GM21723 (cell line): Measurements from ENCODE around the gene VANGL2.

Experiments used
- ATAC-seq: cut with Tn5 transposase; IDR thresholded peaks from one replicate; pipeline ENCODE4 v1.9.1; 2021; ENCODE audit warnings: mild to moderate bottlenecking, moderate library complexity; ENCODE audit not compliant: unreplicated experiment

Gene VANGL2

GRCh38 chr1:160400223-160400645 is at the start of gene VANGL2:
TSS of gene VANGL2 (plus strand) at chr1:160400564. CDS start at chr1:160415838, 15,274 bp downstream.
- ATAC-seq, result no peak

- no peak for ATAC-seq
Measured at GRCh38 chr1:160351629-160352028, 48.7 kb upstream of the VANGL2 start.

- ATAC-seq, result no peak
Measured at GRCh38 chr1:160352555-160352954, 47.8 kb upstream of the VANGL2 start.

- ATAC-seq, result no peak
Measured at GRCh38 chr1:160353223-160353622, 47.1 kb upstream of the VANGL2 start.

- no peak for ATAC-seq
Measured at GRCh38 chr1:160354388-160354985, 45.9 kb upstream of the VANGL2 start.

- ATAC-seq, result no peak
Measured at GRCh38 chr1:160357286-160358002, 42.9 kb upstream of the VANGL2 start.

- no peak for ATAC-seq
Measured at GRCh38 chr1:160358073-160358472, 42.3 kb upstream of the VANGL2 start.

- no peak for ATAC-seq
Measured at GRCh38 chr1:160359559-160360226, 40.7 kb upstream of the VANGL2 start.

GRCh38 chr1:160360227-160360695 is 40.1 kb upstream of the VANGL2 start:
- no peak for ATAC-seq

- ATAC-seq, result no peak
Measured at GRCh38 chr1:160361199-160361598, 39.2 kb upstream of the VANGL2 start.

GRCh38 chr1:160361814-160362167 is 38.6 kb upstream of the VANGL2 start:
- ATAC-seq, result no peak

- no peak for ATAC-seq
Measured at GRCh38 chr1:160362168-160362957, 38.0 kb upstream of the VANGL2 start.

- no peak for ATAC-seq
Measured at GRCh38 chr1:160363010-160363409, 37.4 kb upstream of the VANGL2 start.

- ATAC-seq, result no peak
Measured at GRCh38 chr1:160363951-160364735, 36.2 kb upstream of the VANGL2 start.

- ATAC-seq, result no peak
Measured at GRCh38 chr1:160365325-160365724, 35.0 kb upstream of the VANGL2 start.

GRCh38 chr1:160366731-160367515 is 33.4 kb upstream of the VANGL2 start, which contains the start of gene NHLH1:
TSS of gene NHLH1 (plus strand) at chr1:160367071. CDS start at chr1:160370732, 3,661 bp downstream.
- no peak for ATAC-seq

GRCh38 chr1:160367516-160367900 is 32.9 kb upstream of the VANGL2 start:
- ATAC-seq, result no peak

GRCh38 chr1:160367934-160368923 is 32.1 kb upstream of the VANGL2 start:
- ATAC-seq, result no peak
